GM18511 (cell line): ENCODE data around the gene CCNI.
"Not testable (repeated sequence)": the region's sequence is repeated elsewhere in the genome, so short reads cannot be mapped to it uniquely, and the experiment has no call there.

ENCODE experiments used
- ATAC-seq: cut with Tn5 transposase; IDR thresholded peaks from one replicate; pipeline ENCODE4 v1.9.1; 2021; ENCODE audit warnings: mild to moderate bottlenecking, moderate library complexity; ENCODE audit not compliant: unreplicated experiment

Gene CCNI

GRCh38 chr4:77075869-77076799 is at the start of gene CCNI:
CCNI (minus strand) TSS chr4:77075989; CDS start chr4:77066362, 9,627 bp downstream.
- peak; percentile 67 for ATAC-seq

GRCh38 chr4:77124576-77124975 is 48.8 kb upstream of the CCNI start:
- ATAC-seq: no peak

DNA sequence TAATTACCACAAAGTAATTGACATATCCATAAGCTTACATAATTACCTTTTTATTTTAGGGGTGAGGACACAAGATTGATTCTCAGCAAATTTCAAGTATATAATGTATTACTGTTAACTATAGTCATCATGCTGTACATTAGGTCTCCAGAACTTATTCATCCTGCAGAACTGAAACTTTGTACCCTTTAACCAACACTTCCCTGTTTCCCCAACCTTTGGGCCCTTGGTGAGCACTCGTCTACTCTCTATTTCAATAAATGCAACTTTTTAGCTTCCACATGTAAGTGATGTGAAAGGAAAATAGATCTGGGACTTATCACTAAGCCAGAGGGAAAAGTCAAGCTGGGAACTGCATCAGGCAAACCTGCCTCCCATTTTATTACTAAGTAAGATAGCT is 47.6 kb upstream of the CCNI start:
- ATAC-seq: no peak

DNA sequence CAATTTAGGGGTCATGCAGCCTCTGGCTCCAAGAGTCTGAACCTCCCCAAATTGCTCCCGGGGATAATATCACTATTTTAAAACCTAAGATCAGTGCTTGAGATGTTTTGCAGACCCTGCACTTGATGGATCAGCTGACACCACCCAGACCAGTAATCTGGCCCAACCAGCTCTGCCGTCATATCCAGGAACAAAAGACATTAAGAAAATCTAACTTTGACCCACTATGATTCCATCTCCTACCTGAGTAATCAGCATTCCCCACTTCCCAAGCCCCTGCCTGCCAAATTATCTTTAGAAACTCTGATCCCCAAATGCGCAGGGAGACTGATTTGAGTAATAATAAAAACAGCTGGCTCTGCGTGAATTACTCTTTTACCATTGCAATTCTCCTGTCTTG is 46.9 kb upstream of the CCNI start:
- ATAC-seq: no peak

DNA sequence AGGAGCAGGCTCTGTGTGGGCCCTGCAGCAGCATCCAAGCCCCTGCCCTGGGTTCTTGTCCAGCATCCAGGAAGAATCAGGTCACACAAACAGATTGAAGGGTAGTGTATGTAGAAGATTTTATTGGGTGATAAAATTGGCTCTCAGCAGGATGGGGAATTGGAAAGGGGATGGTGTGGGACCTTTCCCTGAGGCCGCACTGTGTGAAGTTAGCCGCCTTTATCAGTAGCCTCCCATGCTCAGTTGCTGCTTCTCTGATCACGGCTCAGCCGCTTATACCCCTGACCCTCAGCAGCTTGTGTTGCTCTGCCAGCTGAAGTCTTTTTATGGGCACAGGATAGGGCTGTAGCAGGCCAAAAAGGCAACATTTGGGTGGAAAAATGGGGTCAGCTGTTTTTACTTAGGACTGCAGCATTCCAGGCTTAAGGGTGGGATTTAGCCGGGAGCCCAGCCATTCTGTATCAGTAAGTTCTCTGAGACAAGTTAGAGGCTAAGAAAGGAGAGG is 46.0 kb upstream of the CCNI start:
- ATAC-seq: no peak

DNA sequence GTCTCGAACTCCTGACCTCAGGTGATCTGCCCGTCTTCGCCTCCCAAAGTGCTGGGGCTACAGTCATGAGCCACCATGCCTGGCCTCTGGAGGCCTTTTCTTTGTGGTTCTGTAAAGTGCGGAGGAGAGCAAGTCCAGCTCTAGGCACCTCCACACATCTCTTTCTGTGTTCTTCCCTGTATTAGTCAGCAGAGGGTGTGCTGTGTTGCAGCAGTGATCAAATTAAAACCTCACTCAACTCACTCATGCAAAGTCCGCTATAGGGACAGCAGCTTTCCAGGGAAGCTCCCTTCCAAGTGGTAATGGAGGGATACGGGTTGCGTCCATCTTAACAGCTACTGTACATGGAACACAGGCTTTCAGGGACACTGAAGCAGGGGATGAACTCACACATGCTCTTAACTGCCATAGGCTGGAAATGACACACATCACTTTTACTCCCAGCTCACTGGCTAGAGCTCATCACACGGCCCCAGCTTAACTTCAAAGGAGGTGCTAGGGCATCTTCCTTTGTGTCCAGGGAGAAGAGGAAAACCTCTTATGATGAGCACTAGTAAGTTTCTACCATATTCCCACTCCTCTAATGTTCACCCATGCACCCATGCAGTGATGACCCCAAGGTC is 45.2 kb upstream of the CCNI start:
- no peak for ATAC-seq

DNA sequence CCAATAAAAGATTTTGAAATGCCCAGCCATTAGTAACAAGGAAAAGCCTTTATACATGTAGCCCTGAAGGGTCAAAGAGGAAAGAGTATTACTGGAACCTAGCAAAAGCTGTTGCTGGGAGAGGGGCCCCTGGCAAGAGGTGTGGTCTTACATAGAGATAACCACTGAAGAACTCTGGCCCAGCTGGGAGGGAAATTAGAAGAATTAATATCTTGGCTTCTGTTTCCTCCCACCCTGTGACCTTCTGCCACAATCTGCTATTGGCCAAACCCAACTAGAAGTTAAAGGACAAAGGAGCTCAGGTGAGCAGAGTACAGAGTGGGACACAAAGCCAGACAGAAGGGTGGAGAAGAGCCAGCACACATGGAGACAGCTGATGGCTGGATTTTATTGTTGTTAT is 41.9 kb upstream of the CCNI start:
- no peak for ATAC-seq

GRCh38 chr4:77113069-77113468 is 37.3 kb upstream of the CCNI start:
- ATAC-seq: no peak

DNA sequence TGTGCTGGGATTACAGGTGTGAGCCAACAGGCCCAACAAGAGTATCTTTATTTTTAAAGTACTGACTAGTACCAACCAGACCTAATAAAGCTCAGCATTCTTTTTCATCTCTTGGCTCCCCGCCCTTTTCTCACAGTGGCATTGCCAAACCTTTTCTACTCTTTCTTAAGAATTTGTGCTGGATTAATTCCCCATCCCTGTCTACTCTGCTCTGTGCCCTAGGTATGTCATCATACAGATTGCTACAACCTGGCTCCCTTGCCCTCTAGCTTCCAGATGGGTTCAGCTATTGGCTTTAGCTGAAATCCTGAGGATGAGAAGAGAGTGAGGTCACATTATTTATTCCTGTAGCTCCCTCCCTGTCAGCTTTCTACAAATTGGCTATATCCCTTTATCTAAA is 34.9 kb upstream of the CCNI start:
- no peak for ATAC-seq

DNA sequence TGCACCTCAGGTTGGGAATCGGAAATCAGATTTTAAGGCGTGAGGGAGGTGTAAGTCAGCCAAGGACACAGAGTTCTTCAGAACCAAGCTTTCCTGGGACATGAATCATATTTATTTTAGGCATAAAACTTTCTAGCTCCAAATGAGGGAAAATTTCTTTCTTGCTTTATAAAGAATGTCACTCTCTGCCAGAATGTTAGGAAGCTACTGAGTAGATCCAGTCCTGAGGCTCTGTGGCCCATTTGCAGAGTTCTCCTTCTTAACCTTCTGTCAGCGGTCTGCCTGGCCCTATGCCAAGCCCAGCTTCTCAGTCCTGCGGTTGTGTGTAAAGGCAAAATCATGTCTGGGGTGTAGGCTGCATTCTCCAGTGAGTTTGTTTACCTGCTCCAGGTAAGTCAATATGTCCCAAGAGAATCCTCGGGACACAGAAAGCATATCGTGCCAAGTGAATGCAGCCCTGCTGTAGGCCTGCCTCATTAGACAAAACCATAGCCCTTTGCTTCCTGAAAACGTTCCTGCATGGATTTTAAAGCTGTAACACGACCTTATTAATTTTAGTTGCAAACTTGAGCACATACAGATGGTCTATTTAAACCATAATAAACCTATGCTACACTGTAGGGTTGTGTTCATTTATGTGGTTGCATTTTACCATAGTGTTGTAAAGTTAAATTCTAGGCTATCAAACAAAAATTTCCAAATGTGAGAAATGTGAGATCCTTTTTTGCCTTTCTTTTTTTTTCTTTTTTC is 29.2 kb upstream of the CCNI start:
- no peak for ATAC-seq

- no peak for ATAC-seq
Measured at GRCh38 chr4:77104388-77104787, 28.6 kb upstream of the CCNI start.

GRCh38 chr4:77100234-77100633 is 24.4 kb upstream of the CCNI start:
- ATAC-seq: no peak

GRCh38 chr4:77097611-77098010 is 21.8 kb upstream of the CCNI start:
- no peak for ATAC-seq

DNA sequence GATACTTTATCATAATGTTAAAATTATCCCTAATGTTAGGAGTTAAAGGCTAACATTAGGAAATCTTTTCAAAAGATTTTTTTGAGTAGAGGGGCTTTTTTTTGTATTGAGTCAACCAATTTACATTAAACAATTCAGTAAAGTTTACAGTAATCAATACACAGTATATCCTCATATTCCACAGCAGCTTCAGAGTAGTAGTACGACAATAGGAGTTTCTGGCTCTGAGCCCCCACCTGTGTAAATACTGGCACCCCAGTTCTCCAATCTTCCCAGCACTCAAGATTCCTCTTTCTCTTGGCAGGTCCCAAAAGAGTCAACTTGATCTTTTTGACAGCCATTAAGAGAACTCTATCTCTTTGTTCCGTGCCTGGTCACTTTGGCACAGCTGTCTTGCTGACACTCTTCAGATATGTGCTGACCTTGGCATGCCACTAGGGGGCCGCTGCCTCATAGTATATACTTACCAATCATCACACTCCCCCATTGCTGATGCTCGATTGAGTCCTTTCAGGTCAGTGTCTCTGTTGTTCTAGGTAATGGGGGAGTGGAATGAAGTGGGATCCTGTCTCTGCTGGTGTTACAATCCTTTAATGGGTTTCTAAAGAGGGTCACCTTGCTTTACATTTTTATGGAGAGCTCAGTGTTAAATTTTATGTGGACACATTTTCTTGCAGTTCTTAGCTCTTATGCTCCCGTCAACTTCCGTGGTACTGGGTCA is 19.5 kb upstream of the CCNI start:
- ATAC-seq: peak; percentile 100

DNA sequence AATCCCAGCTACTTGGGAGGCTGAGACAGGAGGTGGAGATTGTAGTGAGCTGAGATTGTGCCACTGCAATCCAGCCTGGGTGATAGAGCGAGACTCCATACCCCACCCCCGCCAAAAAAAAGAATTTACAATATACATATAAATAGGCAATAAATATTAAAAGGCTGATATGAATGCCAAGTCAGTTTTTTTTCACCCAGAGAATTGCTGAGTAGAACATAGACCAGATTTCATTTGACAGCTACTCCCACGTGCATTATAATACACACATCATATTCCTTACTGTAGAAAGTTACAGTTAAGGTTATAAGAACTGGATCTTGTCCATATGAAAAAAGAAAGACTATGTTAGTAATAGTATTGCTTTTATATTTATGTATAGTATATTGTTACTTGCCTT is 18.7 kb upstream of the CCNI start:
- ATAC-seq: no peak

DNA sequence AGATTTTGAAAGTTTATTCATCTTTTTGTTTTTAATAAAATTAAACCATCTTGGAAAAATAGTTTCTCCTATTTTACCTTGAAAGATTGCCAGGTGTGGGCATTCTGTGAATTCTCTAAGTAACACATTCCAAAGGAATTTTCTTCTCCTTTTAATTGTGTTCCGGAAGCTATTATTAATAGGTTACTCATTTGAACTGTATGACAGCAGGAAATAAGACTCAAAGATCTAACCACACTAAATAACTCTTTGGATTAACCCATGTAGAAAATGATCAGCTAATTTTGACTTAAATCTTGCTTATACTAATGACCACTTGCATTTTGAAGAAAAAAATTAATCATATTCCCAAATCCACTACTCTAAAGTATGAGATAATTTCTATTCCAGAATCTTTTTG is 17.6 kb upstream of the CCNI start:
- no peak for ATAC-seq

DNA sequence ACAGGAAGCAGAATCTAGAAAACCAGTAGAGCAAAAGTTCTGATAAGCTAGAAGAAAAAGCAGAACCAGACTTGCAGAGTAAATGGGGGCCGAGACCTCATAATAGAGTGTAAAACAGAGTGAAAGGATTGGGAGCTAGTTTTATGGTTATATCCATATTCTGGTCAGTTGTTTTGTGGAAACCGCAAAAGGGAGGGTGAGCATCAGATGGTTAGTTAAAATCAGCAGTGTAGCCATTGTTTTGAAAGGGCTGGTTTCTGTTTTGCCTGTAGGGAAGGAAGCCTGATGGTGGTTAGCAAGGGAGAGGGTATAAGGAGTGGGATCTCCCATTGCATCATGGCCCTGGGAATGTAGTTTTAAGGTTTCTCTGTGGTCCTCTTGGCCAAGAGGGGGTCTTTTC is 17.2 kb upstream of the CCNI start:
- ATAC-seq: no peak

DNA sequence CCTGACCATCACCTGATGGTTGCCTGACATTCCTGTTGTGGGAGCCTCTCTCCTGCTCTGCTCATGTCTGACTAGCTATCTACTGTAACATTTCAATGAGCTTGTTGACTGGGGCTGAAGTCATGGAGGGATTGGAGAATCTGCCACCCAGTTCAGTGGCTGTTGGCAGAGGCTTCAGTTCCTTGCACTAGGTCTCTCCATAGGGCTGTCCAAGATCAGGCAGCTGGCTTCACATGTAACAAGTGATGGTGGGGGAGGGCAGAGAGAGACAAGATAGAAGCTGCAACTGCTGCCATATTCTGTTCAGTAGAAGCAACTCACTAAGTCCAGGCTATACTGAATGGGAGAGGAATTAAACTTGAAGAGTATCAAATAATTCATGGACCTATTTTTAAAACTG is 14.1 kb upstream of the CCNI start:
- ATAC-seq: no peak

GRCh38 chr4:77087027-77087426 is 11.2 kb upstream of the CCNI start:
- ATAC-seq: not testable (repeated sequence)

DNA sequence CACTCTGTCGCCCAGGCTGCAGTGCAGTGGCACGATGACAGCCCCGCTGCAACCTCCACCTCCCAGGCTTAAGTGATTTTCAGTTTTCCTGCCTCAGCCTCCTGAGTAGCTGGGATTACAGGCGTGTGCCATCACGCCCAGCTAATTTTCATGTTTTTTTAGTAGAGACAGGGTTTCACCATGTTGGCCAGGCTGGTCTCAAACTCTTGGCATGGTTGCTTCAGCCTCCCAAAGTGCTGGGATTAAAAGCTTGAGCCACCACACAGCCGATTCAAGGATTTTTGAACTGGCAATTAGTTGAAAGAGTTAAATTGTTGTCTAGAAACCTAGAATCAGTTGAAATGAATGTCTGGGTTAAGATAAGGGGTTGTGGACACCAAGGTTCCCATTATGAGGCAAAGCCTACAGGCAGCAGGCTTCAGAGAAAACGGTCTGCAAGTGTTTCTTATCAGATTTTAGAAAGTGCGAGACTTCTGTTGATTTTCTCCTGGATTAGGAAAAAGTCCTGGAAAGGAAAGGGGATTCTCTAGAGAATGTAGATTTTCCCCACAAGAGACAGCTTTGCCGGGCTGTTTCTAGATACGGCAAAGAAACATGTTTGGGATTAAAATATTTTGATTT is 8.3 kb upstream of the CCNI start:
- no peak for ATAC-seq
